HFF-Myc (cell line): ENCODE results near the gene CASP8AP2.
"Not testable (repeated sequence)": the region's sequence is repeated elsewhere in the genome, so short reads cannot be mapped to it uniquely, and the experiment has no call there.

Source experiments
- DNase-seq: peaks from one replicate; pipeline ENCODE4 v3.0.0-alpha.2; 2011; ENCODE audit warnings: low read depth; ENCODE audit errors: extremely low read depth
- H3K4me3 ChIP-seq: replicated peaks from 2 replicates; pipeline ENCODE4 v1.5.1; 2011; ENCODE audit warnings: low read depth, mild to moderate bottlenecking, control low read depth, low read length
- TF ChIP-seq, protein P1 (sequence below): IDR thresholded peaks from 2 replicates; pipeline ENCODE4 v1.5.1; 2012; ENCODE audit warnings: mild to moderate bottlenecking, low read depth, low read length, control low read depth; ENCODE audit errors: missing control alignments

Gene CASP8AP2

DNA sequence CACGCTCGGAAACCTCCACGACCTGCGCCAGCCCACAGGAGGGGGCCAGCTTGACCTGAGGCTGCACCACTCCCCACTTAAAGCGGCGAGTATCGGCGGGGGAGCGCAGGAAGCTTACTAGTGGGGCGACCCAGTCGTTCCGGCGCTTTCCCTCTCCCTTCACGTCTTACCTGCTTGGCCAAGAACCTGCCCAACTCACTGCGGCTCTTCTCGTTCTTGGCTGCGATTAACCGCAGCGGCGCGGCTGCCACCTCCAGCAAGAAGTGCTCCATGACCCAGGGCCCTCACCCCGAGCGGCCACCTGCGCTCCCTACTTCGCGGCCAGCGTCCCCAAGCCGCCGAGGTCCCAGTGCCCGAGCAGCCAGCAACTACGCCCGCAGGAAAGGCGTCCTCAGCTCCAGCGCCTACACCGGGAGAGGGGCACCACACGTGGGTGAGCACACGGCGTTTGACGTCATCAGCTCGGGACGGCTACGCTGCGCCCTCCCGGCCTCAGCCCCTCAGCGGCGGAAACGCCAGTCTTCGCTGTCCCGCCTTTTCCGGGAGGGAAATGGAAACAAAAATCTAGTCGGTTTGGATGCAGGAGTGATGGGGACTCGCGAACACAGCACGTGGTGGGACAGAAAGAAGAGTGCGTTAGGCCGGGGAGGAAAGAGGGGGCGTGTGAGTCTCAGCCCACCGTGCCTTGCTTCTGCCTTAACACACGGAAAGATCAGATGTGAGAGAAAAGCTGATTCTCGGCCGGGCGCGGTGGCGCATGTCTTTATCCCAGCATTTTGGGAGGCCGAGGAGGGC lies 10.1 kb upstream of the CASP8AP2 start, which contains the start of gene MDN1:
Gene MDN1, minus strand, starts transcription at position 459 of the 795 bp plus-strand sequence. Its CDS starts 187 bp downstream, at position 272.
- DNase-seq, result peak; percentile 86
- TF ChIP-seq, protein P1, sequence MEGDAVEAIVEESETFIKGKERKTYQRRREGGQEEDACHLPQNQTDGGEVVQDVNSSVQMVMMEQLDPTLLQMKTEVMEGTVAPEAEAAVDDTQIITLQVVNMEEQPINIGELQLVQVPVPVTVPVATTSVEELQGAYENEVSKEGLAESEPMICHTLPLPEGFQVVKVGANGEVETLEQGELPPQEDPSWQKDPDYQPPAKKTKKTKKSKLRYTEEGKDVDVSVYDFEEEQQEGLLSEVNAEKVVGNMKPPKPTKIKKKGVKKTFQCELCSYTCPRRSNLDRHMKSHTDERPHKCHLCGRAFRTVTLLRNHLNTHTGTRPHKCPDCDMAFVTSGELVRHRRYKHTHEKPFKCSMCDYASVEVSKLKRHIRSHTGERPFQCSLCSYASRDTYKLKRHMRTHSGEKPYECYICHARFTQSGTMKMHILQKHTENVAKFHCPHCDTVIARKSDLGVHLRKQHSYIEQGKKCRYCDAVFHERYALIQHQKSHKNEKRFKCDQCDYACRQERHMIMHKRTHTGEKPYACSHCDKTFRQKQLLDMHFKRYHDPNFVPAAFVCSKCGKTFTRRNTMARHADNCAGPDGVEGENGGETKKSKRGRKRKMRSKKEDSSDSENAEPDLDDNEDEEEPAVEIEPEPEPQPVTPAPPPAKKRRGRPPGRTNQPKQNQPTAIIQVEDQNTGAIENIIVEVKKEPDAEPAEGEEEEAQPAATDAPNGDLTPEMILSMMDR, result no peak
- H3K4me3 ChIP-seq, result peak within 1 kb of the TSS; percentile 100

DNA sequence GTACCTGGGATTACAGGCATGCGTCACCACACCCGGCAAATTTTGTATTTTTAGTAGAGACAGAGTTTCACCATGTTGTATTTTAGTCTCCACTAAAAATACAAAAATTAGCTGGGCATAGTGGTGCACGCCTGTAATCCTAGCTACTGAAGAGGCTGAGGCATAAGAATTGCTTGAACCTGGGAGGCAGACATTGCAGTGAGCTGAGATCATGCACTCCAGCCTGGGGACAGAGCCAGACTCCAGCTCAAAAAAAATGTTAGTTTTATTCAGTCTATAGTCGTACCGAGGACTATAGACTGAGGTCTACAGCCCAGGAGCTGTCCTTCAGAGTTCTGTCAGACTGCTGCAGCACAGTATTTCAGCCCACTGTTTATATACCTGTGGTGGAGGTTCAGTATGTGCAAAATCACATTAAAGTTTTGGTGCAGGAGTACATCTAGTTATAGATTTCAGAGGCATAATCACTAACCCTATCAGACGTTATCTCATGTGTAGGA lies 3.6 kb upstream of the CASP8AP2 start:
- TF ChIP-seq, protein P1, result no peak
- DNase-seq, result no peak
- H3K4me3 ChIP-seq, result no peak overlapping the region

DNA sequence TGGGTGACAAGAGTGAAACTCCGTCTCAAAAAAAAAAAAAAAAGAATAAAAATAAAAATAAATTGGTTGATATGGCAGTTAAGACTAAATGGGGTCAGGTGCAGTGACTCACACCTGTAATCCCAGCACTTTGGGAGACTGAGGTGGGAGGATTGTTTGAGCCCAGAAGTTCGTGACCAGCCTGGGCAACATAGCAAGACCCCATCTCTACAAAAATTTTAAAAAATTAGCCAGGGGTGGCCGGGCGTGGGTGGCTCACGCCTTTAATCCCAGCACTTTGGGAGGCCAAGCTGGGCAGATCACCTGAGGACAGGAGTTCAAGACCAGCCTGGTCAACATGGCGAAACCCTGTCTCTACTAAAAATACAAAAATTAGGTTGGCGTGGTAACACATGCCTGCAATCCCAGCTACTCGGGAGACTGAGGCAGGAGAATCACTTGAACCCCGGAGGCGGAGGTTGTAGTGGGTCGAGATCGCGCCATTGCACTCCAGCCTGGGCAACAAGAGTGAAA lies 1.1 kb upstream of the CASP8AP2 start:
- DNase-seq, result not testable (repeated sequence)
- H3K4me3 ChIP-seq, result peak overlapping the region; percentile 79

DNA sequence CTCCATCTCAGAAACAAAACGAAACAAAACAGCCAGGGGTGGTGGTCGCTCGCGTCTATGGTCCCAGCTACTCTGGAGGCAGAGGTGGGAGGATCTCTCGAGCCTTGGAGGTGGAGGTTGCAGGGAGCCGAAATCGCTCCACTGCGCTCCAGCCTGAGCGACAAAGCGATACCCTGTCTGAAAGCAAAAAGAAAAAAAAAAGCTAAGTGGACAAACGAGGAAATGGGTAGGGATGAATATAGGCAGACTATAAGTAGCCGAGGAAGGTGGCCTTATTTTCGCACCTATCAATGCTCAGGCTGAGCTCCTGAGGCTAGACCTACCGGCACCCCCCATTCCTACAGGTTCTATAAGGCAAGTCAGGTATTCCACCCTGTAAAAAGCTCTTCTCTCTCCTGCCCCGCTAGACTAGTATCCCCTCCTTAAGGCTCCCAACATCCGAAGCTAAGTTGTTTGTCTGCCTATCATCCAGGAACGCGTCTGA lies 650 bp upstream of the CASP8AP2 start:
- DNase-seq, result no peak
- H3K4me3 ChIP-seq, result peak overlapping the region; percentile 79
- TF ChIP-seq, protein P1, result no peak

DNA sequence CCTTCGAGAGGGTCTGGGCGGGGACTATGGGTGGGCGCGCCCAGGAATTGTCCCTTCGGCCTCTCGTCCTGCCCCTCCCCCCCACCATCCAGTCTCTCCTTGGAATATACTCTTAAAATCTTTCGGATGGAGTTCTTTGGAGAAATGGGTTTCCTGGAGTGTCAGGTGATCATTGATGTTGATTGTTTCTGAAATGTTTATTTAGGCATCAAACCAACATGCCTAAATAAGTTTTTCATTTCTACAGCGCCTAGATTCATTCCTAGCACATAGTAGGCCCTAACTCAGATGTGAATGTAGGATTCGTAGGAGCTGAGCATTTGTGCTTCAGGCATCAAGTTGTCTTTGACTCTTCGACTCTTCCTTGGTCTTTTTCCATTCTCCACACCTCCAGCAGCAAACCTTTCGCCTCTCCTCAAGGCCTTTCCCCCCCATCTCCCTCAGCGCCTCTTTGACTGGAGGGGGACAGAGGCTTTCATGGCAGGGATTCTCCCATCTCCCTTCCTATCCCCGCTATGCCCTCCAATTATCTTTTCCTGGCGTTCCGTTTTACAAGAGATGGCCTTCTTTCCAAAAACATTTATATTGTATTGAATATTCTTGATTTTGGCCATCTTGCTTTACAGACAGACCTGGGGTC lies 610 bp downstream of the CASP8AP2 start:
- peak overlapping the region; percentile 79 for H3K4me3 ChIP-seq
- TF ChIP-seq, protein P1, result no peak
- DNase-seq, result no peak

DNA sequence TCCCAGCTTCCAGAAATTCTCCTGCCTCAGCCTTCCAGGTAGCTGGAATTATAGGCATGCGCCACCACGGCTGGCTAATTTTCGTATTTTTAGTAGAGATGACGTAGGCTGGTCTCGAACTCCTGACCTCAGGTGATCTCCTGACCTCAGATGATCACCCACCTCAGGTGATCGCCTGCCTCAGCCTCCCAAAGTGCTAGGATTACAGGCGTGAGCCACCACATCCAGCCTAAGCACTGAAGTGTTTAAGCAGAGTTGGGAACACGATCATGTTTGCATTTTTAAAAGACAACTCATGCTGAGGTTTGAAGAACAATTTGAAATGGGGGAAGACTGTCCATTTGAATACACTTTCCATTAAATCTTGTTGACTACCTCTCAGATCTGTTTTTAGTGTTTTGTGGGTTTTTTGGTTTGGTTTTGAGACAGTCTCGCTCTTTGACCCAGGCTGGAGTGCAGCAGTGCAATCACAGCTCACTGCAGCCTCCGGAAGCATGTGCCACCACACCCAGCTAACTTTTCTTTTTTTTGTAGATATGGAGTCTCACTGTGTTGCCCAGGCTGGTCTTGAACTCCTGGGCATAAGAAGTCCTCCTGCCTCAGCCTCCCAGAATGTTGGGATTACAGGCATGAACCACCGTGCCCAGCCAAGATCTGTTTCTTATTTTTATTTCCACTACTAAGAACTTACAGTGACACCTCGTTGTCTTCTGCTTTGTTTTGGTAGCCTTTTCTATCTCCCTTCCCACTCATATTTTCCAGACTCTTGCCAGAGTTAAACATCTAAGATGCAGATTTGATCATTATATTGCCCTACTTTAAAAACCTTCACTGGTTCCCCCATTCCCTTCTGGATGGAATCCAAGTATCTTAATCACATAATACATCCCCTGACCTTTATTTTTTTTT lies 5.5 kb downstream of the CASP8AP2 start:
- TF ChIP-seq, protein P1, result no peak
- no peak for DNase-seq
- no peak overlapping the region for H3K4me3 ChIP-seq
